GM21528 (cell line): ENCODE data around the gene RBM45.
"Not testable (repeated sequence)": the region's sequence is repeated elsewhere in the genome, so short reads cannot be mapped to it uniquely, and the experiment has no call there.

Source experiments
- ATAC-seq: cut with Tn5 transposase; IDR thresholded peaks from one replicate; pipeline ENCODE4 v1.9.1; 2021; ENCODE audit warnings: mild to moderate bottlenecking, moderate library complexity; ENCODE audit not compliant: unreplicated experiment, low FRiP score

RBM45 gene, protein sequence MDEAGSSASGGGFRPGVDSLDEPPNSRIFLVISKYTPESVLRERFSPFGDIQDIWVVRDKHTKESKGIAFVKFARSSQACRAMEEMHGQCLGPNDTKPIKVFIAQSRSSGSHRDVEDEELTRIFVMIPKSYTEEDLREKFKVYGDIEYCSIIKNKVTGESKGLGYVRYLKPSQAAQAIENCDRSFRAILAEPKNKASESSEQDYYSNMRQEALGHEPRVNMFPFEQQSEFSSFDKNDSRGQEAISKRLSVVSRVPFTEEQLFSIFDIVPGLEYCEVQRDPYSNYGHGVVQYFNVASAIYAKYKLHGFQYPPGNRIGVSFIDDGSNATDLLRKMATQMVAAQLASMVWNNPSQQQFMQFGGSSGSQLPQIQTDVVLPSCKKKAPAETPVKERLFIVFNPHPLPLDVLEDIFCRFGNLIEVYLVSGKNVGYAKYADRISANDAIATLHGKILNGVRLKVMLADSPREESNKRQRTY

DNA sequence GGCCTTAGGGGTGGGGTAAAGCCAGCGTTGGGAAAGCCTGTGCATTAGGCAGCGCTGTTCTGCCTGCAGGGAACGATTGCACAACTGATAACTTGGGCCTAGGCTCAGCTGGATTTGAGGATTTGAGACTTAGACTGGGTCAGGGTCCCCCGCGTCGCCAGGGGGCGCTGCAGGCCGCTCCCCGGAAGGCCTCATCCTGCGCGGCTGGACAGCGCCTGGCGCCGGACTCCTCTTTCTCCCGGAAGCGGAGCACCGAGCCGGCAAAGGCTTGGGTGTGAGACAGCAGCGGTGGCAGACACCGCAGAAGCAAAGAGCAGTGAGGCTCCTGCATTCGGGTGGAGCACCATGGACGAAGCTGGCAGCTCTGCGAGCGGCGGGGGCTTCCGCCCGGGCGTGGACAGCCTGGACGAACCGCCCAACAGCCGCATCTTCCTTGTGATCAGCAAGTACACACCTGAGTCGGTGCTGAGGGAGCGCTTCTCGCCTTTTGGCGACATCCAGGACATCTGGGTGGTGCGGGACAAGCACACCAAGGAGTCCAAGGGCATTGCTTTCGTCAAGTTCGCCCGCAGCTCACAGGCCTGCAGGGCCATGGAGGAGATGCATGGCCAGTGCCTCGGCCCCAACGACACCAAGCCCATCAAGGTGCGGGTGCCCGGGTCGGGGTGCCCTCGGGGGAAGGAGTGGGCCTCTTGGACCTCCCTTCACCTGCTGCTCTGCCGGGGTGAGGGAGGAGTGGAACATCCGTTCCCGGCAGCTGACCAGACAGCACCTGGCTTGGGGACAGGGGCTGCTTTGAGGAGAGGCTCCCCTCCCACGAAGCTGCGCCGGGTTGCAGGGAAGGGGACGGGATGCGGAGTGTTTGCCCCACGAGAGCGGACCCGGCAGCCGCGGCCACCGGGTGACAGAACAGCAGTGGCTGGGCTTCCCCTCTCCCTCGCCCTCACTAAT is at the start of gene RBM45:
Gene RBM45 (plus strand): TSS at position 236 of the 951 bp plus-strand sequence. CDS start 110 bp downstream, at position 346.
- ATAC-seq: peak; percentile 89

DNA sequence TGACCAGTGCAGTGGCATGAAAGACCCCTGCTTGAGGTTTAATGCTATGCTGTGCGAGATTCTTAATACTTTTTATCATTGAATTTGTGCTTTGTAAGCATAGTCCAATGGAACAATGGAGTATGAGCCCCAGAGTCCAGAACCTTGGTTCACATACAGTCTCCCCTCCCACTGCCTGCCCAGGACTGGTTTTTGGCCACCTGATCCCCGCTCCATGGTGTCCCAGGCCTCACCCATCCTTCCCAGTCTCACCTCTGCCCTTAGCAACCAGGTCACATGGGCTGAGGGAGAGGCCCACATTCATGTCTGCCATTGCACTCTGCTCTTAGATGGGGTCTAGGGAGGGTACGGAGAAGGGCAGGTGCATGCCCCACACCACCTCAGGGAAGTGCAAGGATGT is 45.9 kb upstream of the RBM45 start:
- no peak for ATAC-seq

DNA sequence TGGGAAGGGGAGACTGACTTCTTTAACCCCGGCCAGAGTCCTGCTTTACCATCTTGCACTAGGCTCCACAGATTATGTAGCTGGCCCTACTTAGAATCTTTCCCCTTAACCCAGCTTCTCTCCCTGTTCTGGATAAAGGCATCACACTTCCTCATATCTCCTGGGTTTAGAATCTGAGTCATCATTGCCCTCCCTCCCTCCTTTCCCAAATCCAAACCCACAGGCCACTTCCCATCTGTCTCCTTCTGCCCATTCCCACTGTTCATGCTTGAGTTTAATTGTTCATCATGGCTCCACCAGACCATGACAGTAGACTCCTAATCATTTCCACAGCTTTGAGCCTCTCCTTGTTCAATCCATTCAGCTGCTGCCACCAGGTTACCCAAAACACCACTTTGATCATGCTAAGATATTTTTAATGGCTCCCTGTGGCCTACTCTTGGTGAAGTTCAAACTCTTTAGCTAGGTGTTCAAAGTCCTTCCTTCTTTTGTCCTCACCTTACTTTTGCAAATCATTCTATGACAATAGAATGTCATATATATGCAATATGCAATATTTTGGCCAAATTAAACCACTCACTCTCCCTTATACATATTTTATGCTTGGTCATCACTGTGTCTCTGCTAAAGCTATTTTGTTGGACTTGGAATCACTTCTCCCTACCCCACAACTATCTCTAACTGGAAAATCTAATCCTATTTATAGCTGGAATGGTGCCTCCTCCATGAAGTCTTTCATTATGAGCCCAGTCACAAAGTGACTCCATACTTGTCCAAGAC is 45.2 kb upstream of the RBM45 start:
- ATAC-seq: no peak

DNA sequence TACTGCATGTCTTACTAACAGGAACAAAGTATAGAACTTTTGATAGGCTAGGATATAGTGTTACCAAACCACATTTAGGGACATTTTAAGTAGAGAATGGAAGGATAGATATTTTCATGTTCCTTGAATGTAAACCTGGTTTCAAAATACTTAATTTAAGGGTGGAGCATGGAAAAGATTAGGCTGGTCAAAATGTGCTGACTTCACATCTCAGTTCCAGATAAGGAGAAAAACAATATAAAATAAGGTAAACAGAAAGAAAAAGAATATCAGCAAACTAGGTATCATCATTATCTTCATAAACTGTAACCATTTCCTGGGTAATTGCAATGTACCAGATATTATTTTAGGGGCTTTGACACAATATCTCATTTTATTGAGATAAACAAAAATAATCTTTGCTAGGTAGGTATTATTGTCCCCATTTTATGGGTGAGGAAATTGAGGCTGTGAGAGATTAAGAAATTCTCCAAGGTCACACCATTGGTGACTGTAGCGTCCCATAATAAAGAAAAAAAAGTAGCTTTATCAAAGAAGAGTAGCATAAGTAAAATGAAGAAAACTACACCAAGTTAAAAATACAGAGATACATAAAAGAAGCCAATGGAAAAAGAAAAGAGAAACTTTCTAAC is 43.3 kb upstream of the RBM45 start:
- ATAC-seq: no peak

DNA sequence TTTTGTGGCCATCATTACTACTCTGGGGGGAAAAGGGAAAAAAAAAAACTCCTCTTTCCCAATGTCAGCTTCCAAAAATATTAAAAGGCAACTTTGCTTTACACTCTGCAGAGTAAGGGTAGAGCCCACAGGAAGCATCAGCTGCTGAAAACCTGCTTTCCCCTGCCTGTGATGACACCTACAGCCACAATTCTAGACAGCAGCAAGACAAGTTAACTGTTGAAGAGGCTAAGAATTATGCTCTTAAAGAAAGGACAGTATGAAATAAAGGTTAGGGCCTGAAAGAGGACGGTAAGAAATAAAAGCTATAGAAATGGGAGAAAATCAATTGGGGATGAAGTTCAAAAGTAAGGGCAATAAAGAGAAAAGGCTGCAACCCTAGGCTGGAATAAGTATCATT is 42.7 kb upstream of the RBM45 start:
- ATAC-seq: no peak

DNA sequence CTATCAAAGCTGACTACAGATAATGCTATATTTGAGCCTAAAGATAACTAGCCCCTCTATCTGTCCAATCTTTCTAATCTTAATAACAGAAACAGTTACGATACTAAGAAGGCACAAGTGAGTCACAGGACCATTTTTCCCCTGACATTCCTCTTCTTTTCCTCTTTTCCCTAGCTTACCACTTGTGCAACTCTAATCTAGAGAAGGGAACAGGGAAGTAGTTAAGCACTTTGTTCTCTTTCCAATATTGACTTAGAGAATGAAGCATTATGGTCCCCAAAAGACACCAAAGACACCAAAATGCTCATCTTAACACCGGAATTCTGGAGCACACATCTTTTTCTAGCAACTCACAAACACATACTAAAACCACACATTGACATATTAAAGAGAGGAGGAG is 41.4 kb upstream of the RBM45 start:
- no peak for ATAC-seq

DNA sequence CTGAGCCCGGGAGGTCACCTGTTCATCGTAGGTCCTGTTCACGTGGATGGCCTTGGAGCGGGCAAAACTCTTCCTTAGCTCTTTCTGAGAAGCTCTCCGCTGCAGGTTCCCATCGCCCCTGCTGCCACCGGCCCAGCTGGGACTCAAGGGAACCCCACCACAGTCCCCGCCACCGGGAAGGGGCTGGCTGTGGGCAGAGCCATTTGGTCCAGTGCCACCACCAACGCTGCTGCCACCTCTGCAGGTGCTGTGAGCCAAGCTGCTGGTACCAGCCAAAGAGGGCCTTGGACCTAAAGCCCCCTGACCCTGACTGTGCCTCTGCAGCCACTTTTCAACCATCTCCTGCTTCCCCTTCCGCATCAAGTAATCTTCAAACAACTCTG is 40.2 kb upstream of the RBM45 start:
- no peak for ATAC-seq

DNA sequence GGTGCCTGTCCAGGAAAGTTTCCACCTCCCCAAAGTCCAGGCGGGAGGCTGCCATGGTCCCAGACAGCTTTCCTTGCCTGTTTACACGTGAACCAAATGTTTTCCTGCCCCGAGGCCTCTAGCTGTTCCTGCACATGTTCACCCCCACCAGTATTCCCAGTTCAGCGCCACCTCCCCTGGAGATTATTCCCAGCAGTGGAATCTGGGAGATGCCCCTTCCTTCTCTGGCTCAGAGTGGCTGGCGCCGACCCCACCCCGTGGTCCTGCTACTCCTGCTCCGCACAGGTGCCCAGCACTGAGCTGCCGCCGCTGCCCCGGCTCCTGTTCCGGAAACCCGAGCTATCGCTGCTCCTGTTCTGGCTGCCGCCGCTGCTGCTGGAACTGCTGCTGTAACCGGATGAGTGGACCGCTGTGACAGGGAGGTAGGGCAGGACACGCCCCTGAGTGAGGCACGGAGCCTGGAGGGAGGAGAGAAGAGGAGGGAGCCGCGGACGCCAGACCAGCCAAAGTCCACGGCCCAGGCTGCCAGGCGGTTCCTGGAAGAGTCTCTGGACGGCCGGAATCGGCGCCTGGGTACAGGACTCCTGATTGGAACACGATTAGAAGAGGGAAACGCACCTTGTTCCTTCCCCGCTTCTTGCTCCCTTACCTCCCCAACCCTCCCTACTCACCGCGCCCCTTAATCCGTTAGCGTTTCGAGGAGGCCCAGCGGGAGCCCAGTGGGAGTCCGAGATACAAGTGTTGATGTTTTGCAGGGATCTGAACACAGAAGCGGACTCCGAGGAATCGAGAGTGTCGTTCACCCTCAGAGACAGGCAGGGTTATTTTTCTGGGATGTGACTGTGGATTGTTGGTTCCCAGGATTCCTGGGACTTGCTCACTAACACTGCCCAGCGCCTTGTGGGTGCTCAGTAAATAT is 39.6 kb upstream of the RBM45 start, which contains the start of gene PDE11A:
Gene PDE11A (minus strand): TSS at position 395 of the 919 bp plus-strand sequence. CDS start 340 bp downstream, at position 55.
- no peak for ATAC-seq

DNA sequence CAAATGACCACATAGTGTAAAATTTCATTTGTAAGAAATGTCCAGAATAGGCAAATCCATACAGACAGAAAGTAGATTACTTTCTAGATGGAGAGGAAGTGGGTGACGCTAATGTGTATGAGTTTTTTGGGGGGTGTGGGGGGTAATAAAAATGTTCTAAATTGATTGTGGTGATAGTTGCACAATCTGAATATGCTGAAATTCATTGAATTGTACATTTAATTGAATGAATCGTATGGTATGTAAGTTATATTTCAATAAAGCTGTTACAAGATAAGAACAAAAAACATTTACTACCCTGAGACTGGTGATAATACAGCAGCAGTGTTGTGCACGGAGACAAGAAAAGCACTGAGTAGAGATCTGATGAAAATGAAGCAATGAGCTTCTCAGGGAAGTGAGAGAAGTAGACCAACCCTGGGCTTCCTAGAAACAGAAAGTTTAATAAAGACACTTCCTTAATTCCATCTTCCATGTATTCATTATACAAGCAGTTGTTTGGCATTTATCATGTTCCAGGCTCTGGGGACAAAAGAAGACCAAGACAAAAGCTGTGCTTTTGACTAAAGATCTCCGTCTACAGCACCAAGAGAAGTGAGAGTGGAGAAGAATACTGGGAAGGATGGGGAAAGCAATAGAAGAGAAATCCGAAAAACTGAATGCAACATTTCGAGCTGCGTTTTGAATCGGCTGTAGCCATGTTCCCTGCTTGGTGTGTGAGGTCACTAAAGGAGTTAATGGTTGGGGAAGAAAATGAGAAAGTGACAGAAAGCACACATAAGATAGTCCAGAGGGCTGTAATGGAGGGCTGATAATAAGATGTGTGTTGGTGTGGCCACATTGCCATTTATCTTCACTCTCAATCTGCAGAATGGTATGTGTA is 37.9 kb upstream of the RBM45 start:
- ATAC-seq: no peak

DNA sequence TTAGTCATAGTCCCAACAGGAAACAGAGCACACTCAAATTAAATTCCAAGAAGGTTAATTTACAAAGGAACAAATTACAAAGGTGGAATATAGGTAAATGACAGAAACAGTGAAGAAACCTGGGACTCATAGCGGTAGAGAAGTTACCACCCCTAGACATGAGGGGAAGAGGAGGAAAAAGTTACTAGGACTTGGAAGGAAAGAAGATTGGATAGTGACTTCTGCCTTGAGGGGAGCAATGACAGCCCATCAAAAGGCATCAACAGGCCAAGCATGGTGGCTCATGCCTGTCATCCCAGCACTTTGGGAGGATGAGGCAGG is 37.3 kb upstream of the RBM45 start:
- ATAC-seq: no peak

DNA sequence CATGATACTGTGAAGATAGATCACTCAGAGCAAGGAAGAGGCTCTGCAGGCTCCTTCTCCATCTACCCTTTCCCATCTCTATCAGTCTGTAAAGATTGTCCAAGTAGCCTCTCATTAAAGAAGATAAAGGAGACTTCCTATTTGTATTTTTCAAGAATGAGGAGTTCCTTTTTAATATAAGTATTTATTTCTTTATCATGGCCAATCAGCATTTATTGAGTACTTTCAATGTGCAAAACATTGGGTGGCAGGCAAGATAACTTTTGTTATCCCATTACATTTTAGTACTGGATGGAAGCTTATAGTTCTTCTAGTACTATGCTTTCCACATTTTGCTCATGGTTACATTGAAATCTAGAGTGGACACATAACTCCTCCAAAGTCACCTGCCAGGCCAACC is 36.1 kb upstream of the RBM45 start:
- no peak for ATAC-seq

DNA sequence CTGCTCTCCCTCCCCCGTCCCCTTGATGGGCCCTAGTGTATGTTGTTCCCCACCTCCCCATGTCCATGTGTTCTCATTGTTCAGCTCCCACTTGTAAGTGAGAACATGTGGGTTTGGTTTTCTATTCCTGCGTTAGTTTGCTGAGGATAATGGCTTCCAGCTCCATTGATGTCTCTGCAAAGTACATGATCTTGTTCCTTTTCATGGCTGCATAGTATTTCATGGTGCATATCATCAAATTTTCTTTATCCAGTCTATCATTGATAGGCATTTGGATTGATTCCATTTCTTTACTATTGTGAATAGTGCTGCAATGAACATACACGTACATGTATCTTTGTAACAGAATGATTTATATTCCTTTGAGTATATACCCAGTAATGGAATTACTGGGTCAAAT is 33.0 kb upstream of the RBM45 start:
- ATAC-seq: not testable (repeated sequence)

DNA sequence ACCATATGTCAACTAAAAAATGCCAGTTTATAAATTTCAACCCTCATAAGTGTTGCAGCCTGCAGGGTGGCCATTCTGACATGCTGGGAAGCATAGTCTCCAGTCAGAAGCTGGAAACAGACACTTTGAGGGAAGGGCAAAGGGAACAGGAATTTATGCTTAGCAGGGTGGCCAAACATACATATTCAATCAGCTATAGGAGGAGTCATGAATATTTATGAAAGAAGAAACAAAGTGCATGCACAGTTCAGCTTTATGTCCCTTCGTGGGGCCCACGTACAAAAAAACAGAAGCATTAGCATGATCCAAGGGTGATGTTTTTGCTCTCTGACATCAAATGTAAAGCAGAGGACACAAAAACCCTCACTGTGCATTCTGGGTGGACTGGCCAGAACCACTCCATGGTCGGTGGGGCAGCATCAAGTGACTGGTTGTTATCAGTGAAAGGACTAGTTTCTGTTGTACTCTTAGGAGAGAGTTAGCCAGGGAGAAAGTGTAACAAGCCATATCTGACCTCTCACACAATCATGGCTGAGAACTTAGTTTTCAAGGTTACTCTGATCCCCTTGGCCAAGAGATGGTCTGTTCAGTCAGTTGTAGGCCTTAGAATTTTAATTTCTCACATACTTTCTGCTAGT is 29.7 kb upstream of the RBM45 start:
- ATAC-seq: no peak

DNA sequence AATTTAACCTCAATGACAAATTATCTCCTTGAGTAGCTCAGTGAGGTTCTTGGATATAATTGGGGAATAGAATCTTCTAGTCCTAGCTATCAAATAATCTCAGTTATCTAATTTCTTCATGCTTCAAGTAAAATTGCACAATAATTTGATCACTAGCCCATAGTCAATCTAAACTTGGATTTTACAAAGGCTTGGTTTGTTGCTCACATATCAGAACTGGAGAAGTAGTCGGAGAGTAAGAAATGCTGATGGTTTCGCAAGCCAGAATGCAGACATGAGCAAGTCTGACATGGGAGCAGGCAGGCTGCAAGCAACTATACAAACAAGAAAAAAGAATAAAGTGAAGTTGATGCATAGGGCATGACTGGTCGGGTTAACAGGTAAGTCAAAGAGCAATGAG is 28.0 kb upstream of the RBM45 start:
- ATAC-seq: no peak

DNA sequence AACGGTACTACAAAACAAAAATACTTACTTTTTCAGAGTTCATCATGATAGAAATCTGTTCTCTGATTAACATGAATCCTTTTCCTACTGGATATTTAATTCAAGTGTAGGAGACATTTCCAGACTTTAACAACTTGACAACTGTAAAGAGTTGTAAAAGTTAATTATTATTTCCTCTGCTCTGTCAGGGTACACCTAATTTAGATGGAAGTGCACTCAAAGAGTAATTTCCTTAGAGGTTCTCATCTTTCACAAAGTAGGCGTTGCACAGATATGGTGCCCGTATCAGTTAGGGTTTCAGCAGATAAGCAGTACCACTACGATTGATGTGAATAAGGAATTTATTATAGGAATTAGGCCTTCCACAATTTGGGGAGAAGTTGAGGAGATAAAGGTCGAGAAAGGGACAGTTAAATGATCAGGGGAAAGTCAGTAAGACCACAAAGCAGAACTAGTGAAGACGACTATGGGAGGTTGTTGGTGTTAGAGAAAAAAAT is 23.4 kb upstream of the RBM45 start:
- ATAC-seq: no peak

DNA sequence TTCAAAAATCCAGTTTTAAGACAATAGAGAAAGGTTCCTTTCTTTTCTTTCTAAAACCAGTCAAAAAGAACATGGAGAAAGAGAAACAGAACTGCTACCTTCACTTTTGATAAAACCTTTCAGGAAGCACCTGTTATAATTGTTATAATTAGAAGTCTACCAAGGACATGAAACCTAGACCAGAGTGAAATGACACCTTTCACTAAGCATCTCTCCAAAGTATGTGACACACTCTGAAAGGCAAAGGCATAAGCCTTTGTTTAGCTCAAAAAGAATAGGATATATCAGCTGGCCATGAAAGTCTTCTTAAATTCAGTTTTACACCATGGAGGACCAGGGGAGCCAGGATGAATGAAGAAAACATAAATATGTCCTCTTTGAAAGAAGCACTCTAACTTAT is 18.8 kb upstream of the RBM45 start:
- ATAC-seq: no peak

DNA sequence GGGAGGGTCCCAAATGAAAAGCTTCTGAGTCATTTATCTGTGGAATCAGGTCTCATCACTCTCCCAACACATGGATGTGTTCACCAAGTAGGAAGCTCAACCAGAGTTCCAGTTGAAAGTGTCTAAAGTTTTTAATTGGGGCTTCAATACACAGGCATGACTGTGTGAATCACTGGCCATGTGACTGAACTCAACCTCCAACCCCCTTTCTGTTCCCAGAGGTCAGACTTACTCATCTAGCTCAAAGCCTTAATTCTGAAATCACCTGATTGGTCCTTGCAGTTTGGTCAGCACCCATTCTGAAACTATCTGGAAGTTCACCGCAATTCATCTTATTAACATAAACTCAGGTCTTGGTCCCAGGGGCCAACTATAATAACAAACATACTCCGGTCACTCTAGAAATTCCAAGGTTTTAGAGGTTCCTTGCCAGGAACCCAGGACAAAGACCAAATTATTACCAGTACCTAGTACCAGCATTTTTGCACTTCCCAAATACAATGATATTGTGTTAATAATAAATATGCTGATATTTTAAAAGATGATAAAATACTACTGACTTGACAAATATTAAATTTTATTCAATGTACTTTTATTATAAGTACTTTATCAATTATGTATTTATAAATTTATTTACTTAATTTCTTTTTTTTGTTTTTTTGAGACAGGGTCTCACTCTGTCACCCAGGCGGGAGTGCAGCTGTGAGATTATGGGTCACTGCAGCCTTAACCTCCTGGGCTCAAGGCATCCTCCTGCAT is 10.7 kb upstream of the RBM45 start:
- ATAC-seq: no peak
